ENCODE measurements around the gene TCF3. TPM values are rescaled to one million over a fixed set of nuclear protein-coding genes. Genes with fewer than 3 reads are reported as not detected.
A peak's percentile ranks its signal among the peaks of the same experiment; 100 is the strongest.

The TCF3 gene
- total and polyA plus RNA-seq, 11 donors, result 13.2 to 40.2 (median 22.3) TPM

- intact Hi-C loops (cut with DNase I), result loop anchor here in 5 of 10 donors (10.0 kb wide), 3 partner anchors 89 to 149 kb away; no protein-coding TSS in a partner anchor
- Histone ChIP-seq H3K27me3 (peaks cover 45 to 99% (median 80%) of the 10 kb centered on the region in 9 donors), H3K36me3 (no peaks in the 10 kb centered on the region), H3K27ac (no peak overlapping the region), H3K9me3 (no peaks in the 10 kb centered on the region), H3K4me3 (peak overlapping the region in 1 of 12 donors; percentile 11), H3K4me1 (peaks cover 0 to 17% (median 3%) of the 10 kb centered on the region in 12 donors)
- peak in 1 of 5 donors; percentile 29 for DNase-seq
- ATAC-seq, result no peak
- 5 to 11% (median 6%) methylated on average over 40 to 62 of the region's 62 CpGs for WGBS, 4 donors
- no peak for TF ChIP-seq POLR2A (IDR thresholded peaks at IDR 0.05)
- TF ChIP-seq CTCF (IDR thresholded peaks at IDR 0.05), result no peak
These were observed 23.4 kb upstream of the TCF3 start for GRCh38 chr19:1675633-1676350.

GRCh38 chr19:1674293-1674679 lies 21.9 kb upstream of the TCF3 start:
- H3K4me1 ChIP-seq, result peaks cover 0 to 17% (median 3%) of the 10 kb centered on the region in 12 donors
- WGBS, 4 donors, result 26 to 38% (median 31%) methylated on average over 8 of the region's 8 CpGs
- intact Hi-C loops (cut with DNase I), result loop anchor here in 9 of 10 donors (5.0 to 10.0 kb wide), 6 partner anchors 67 to 151 kb away; partner anchors contain the start of gene UQCR11 (in 4 of the 9)
- no peak overlapping the region for H3K27ac ChIP-seq
- H3K27me3 ChIP-seq, result peaks cover 48 to 92% (median 80%) of the 10 kb centered on the region in 9 donors
- no peak for DNase-seq
- H3K36me3 ChIP-seq, result no peaks in the 10 kb centered on the region
- H3K4me3 ChIP-seq, result no peak overlapping the region
- H3K9me3 ChIP-seq, result no peaks in the 10 kb centered on the region
- TF ChIP-seq POLR2A (IDR thresholded peaks at IDR 0.05) (no peak), CTCF (IDR thresholded peaks at IDR 0.05) (no peak)
- peak in 1 of 4 donors; percentile 28 for ATAC-seq

- Histone ChIP-seq H3K4me1 (peaks cover 0 to 22% (median 4%) of the 10 kb centered on the region in 12 donors), H3K4me3 (no peak overlapping the region), H3K36me3 (no peaks in the 10 kb centered on the region), H3K9me3 (no peaks in the 10 kb centered on the region), H3K27ac (no peak overlapping the region), H3K27me3 (peaks cover 50 to 92% (median 80%) of the 10 kb centered on the region in 9 donors)
- TF ChIP-seq POLR2A (IDR thresholded peaks at IDR 0.05) (no peak), CTCF (IDR thresholded peaks at IDR 0.05) (no peak)
- DNase-seq (no peak), ATAC-seq (no peak)
- WGBS, 4 donors, result 41 to 56% (median 48%) methylated on average over 10 to 16 of the region's 16 CpGs
- intact Hi-C loops (cut with DNase I), result loop anchor here (2.0 to 10.0 kb wide), 7 partner anchors 66 to 151 kb away; partner anchors contain the start of gene UQCR11 (in 4 of the 10)
These were observed 21.4 kb upstream of the TCF3 start for GRCh38 chr19:1673645-1674292.
